IMR-90 (cell line): Measurements from ENCODE around the gene CALCOCO1. TPM values are rescaled to one million over a fixed set of nuclear protein-coding genes. Genes with fewer than 3 reads are reported as not detected.

Experiments
- ATAC-seq: fragments of 200-7000 bp; cut with Tn5 transposase; 2 replicates; pipeline ENCODE4 v1.9.1; 2020; ENCODE audit warnings: low read depth, mild to moderate bottlenecking, moderate library complexity
- BruUV-seq: library from RNA; stranded (reverse); fragments of 400-500 nt; replicated peaks from 2 replicates; lab custom pipeline; 2021; lab: Mats Ljungman, UMichigan
- CTCF ChIA-PET: fragments of 300-600 bp; formaldehyde crosslinking; extraction: SDS; loops from one replicate; lab custom pipeline; 2021; ENCODE audit warnings: antibody characterized with exemption; lab: Yijun Ruan, JAX
- POLR2A ChIA-PET: fragments of 300-600 bp; sonication (Branson Sonifier 250); formaldehyde crosslinking; loops from one replicate; lab custom pipeline; 2022; ENCODE audit warnings: antibody characterized with exemption; ENCODE audit not compliant: unreplicated experiment; lab: Charles Lee
- DNase-seq: peaks from one replicate; pipeline ENCODE4 v3.0.0; 2013
- H2AFZ ChIP-seq: replicated peaks from 2 replicates; pipeline ENCODE3; 2013; ENCODE audit warnings: low read length, mild to moderate bottlenecking; ENCODE audit not compliant: poor library complexity
- H2AK5ac ChIP-seq: 2 replicates; pipeline ENCODE4 v1.6.1; 2013; ENCODE audit warnings: low read depth, low read length, inconsistent platforms
- H2AK9ac ChIP-seq: replicated peaks from 2 replicates; pipeline ENCODE3; 2013; ENCODE audit warnings: mild to moderate bottlenecking, low read depth, low read length, moderate library complexity; ENCODE audit not compliant: poor library complexity
- H2BK120ac ChIP-seq: 2 replicates; pipeline ENCODE4 v1.6.1; 2013; ENCODE audit warnings: low read depth, low read length, inconsistent platforms
- H2BK15ac ChIP-seq: 3 replicates; pipeline ENCODE4 v1.6.1; 2013; ENCODE audit warnings: low read depth, low read length, inconsistent platforms
- H2BK20ac ChIP-seq: 2 replicates; pipeline ENCODE4 v1.6.1; 2013; ENCODE audit warnings: low read depth, mild to moderate bottlenecking, inconsistent platforms, low read length, moderate library complexity
- H2BK5ac ChIP-seq: 2 replicates; pipeline ENCODE4 v1.6.1; 2013; ENCODE audit warnings: mild to moderate bottlenecking, low read depth, low read length, inconsistent platforms; ENCODE audit not compliant: poor library complexity, severe bottlenecking
- H3K14ac ChIP-seq: replicated peaks from 2 replicates; pipeline ENCODE4 v1.6.1; 2013; ENCODE audit warnings: low read depth, low read length, inconsistent platforms
- H3K18ac ChIP-seq: 2 replicates; pipeline ENCODE4 v1.6.1; 2013; ENCODE audit warnings: low read depth, low read length, control low read depth
- H3K23ac ChIP-seq: 2 replicates; pipeline ENCODE4 v1.6.1; 2013; ENCODE audit warnings: low read depth, low read length, inconsistent platforms
- H3K27ac ChIP-seq: 2 replicates; pipeline ENCODE4 v1.5.1; 2013; ENCODE audit warnings: mild to moderate bottlenecking, control low read depth, low read length; ENCODE audit not compliant: insufficient read depth
- H3K27me3 ChIP-seq: 2 replicates; pipeline ENCODE4 v1.6.1; 2013; ENCODE audit warnings: low read length; ENCODE audit not compliant: control insufficient read depth, insufficient read depth
- H3K36me3 ChIP-seq: 2 replicates; pipeline ENCODE4 v1.6.1; 2013; ENCODE audit warnings: low read length, mixed read lengths; ENCODE audit not compliant: control insufficient read depth, insufficient read depth
- H3K4ac ChIP-seq: 2 replicates; pipeline ENCODE4 v1.6.1; 2013; ENCODE audit warnings: low read depth, low read length, inconsistent platforms
- H3K4me1 ChIP-seq: 2 replicates; pipeline ENCODE4 v1.6.1; 2013; ENCODE audit warnings: low read length, mixed read lengths; ENCODE audit not compliant: control insufficient read depth, insufficient read depth
- H3K4me2 ChIP-seq: 2 replicates; pipeline ENCODE4 v1.6.1; 2013; ENCODE audit warnings: low read depth, mild to moderate bottlenecking, control low read depth, low read length, moderate library complexity
- H3K4me3 ChIP-seq: 2 replicates; pipeline ENCODE4 v1.5.1; 2013; ENCODE audit warnings: low read depth, mild to moderate bottlenecking, control low read depth, low read length, moderate library complexity; ENCODE audit not compliant: insufficient read depth
- H3K56ac ChIP-seq: 2 replicates; pipeline ENCODE4 v1.6.1; 2013; ENCODE audit warnings: low read length, inconsistent platforms; ENCODE audit not compliant: insufficient read depth; ENCODE audit errors: extremely low read depth
- H3K79me1 ChIP-seq, 2 experiments: 2 replicates each; pipeline ENCODE4 v1.6.1; 2013; ENCODE audit warnings: low read length in 2 of 2, inconsistent platforms in 1 of 2, low read depth in 1 of 2
- H3K9ac ChIP-seq: 2 replicates; pipeline ENCODE4 v1.6.1; 2013; ENCODE audit warnings: low read depth, low read length, control low read depth
- H3K9me1 ChIP-seq: 2 replicates; pipeline ENCODE4 v1.6.1; 2013; ENCODE audit warnings: low read length, inconsistent platforms; ENCODE audit not compliant: insufficient read depth
- H3K9me3 ChIP-seq: 2 replicates; pipeline ENCODE4 v1.6.1; 2013; ENCODE audit warnings: low read length; ENCODE audit not compliant: control insufficient read depth, insufficient read depth
- H4K20me1 ChIP-seq: 2 replicates; pipeline ENCODE4 v1.6.1; 2013; ENCODE audit warnings: low read length, inconsistent platforms; ENCODE audit not compliant: insufficient read depth
- H4K5ac ChIP-seq: 2 replicates; pipeline ENCODE4 v1.6.1; 2013; ENCODE audit warnings: mild to moderate bottlenecking, low read depth, low read length, control low read depth
- H4K8ac ChIP-seq, 2 experiments: 2 replicates each; pipeline ENCODE4 v1.6.1; 2013; ENCODE audit warnings: low read depth in 2 of 2, low read length in 2 of 2, control low read depth in 1 of 2, inconsistent platforms in 1 of 2
- H4K91ac ChIP-seq: 2 replicates; pipeline ENCODE4 v1.6.1; 2013; ENCODE audit warnings: low read depth, low read length, inconsistent platforms; ENCODE audit not compliant: insufficient read depth
- CHD1 ChIP-seq: IDR thresholded peaks from 2 replicates; pipeline ENCODE4 v1.6.1; 2012; ENCODE audit warnings: low read depth, low read length, improper control_type of control experiment
- POLR2A ChIP-seq: IDR thresholded peaks from 2 replicates; pipeline ENCODE4 v1.6.1; 2012; ENCODE audit warnings: mild to moderate bottlenecking, low read depth, low read length
- RAD21 ChIP-seq: IDR thresholded peaks from 2 replicates; pipeline ENCODE4 v1.6.1; 2012; ENCODE audit warnings: low read length, improper control_type of control experiment
- WGBS, 2 experiments: methylation state at CpG; one replicate each; pipeline versions ENCODE4 v1.1.5 to v1.1.7; 2013; ENCODE audit warnings: missing lambda C conversion rate in 2 of 2; ENCODE audit not compliant: insufficient read length in 1 of 2; ENCODE audit errors: extremely low coverage in 2 of 2; 5-methylcytosine and 5-hydroxymethylcytosine counted together
- dilution Hi-C: fragments of 300-500 bp; cut with HindIII; formaldehyde crosslinking; loops from one replicate; pipeline ENCODE4 v1.14.3; 2018; ENCODE audit warnings: low sequenced_read_pairs; ENCODE audit not compliant: unreplicated experiment
- in situ Hi-C: fragments of 300-500 bp; cut with MboI; formaldehyde crosslinking; loops from 3 replicates; pipeline ENCODE4 v1.14.3; 2019; ENCODE audit warnings: low sequenced_read_pairs, inconsistent platforms, mixed read lengths
- intact Hi-C: fragments of 100-400 bp; cut with micrococcal nuclease; formaldehyde crosslinking; loops from 2 replicates; pipeline ENCODE4 v1.10.0; 2022
- polyA plus RNA-seq, 3 experiments: library from polyadenylated mRNA; depleted of rRNA; stranded (reverse); fragments of >200 nt; gene quantifications; 2 replicates each; pipeline ENCODE4 v1.2.3, GENCODE V29; 2012; ENCODE audit warnings: low replicate concordance in 1 of 3
- total RNA-seq: library from RNA; depleted of rRNA; stranded (reverse); fragments of >200 nt; gene quantifications from 2 replicates; pipeline ENCODE4 v1.2.3, GENCODE V29; 2012
- TF ChIP-seq, protein P1 (sequence below): fragments of 150-350 bp; IDR thresholded peaks from 2 replicates; pipeline ENCODE4 v1.6.1; 2016; ENCODE audit warnings: low read depth, mild to moderate bottlenecking, low read length, moderate library complexity, borderline replicate concordance

Gene CALCOCO1
- total and polyA plus RNA-seq, 2 of the 4 experiments (the other 2 are of a cell fraction): 156 to 169 TPM

DNA sequence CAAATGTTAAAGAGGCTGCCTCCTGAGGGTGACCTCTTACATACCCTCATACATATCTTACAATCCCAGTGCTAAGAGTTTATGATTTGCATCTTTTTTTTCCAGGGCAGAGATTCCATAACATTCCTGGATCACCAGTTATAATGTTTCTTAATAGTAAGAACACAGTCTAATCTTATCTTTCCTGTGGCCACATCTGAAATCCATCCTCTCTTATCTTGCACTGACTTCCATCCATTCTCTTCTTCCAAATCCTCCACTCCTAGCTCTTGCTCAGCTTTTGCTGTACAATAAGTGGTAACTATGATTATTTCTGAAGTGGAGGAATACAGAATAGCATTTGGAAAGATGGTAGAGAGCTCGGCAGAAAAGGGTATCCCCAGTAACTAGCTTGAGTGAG lies 6.3 kb downstream of the CALCOCO1 start:
- ChIA-PET CTCF (no interaction called here), POLR2A (no interaction called here)
- H3K9ac ChIP-seq: no peak overlapping the region
- H3K27me3 ChIP-seq: no peaks in the 10 kb centered on the region
- H3K23ac ChIP-seq: no peak overlapping the region
- in situ Hi-C loops (no loop called here), intact Hi-C loops (no loop called here), dilution Hi-C loops (no loop called here)
- DNase-seq (no peak), ATAC-seq (no peak)
- no peak overlapping the region for H2AK5ac ChIP-seq
- no peak overlapping the region for H3K14ac ChIP-seq
- no TSS peak for BruUV-seq
- TF ChIP-seq RAD21 (no peak), CHD1 (no peak), POLR2A (no peak)
- TF ChIP-seq, protein P1, sequence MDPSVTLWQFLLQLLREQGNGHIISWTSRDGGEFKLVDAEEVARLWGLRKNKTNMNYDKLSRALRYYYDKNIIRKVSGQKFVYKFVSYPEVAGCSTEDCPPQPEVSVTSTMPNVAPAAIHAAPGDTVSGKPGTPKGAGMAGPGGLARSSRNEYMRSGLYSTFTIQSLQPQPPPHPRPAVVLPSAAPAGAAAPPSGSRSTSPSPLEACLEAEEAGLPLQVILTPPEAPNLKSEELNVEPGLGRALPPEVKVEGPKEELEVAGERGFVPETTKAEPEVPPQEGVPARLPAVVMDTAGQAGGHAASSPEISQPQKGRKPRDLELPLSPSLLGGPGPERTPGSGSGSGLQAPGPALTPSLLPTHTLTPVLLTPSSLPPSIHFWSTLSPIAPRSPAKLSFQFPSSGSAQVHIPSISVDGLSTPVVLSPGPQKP: no peak
- no peak overlapping the region for H3K4ac ChIP-seq
- H2BK20ac ChIP-seq: no peak overlapping the region
- no peak overlapping the region for H3K56ac ChIP-seq
- peaks cover 3% of the 10 kb centered on the region; the same call in 1 of the 2 replicates for H4K20me1 ChIP-seq
- no peak overlapping the region for H3K27ac ChIP-seq
- no peak overlapping the region for H3K4me3 ChIP-seq
- H4K91ac ChIP-seq: no peak overlapping the region
- peaks cover 49% of the 10 kb centered on the region for H3K36me3 ChIP-seq
- H3K4me1 ChIP-seq: peaks cover 10% of the 10 kb centered on the region
- WGBS, 2 experiments: 71% methylated on average over 1 of the region's 1 CpG; no CpG with 5 or more reads in 1 of the 2 experiments
- no peak overlapping the region for H2AK9ac ChIP-seq
- H3K4me2 ChIP-seq: no peak overlapping the region
- H2BK15ac ChIP-seq: no peak overlapping the region
- no peak overlapping the region for H4K5ac ChIP-seq
- H2BK120ac ChIP-seq: no peak overlapping the region
- no peak overlapping the region for H2BK5ac ChIP-seq
- H3K9me1 ChIP-seq: peaks cover 11% of the 10 kb centered on the region
- no peak overlapping the region for H4K8ac ChIP-seq
- H3K9me3 ChIP-seq: no peaks in the 10 kb centered on the region
- H2AFZ ChIP-seq: no peak overlapping the region
- peaks cover 10 to 11% of the 10 kb centered on the region in 2 experiments for H3K79me1 ChIP-seq
- no peak overlapping the region for H3K18ac ChIP-seq
